ENCODE results near the gene XPOT.

XPOT gene

GRCh38 chr12:64440100-64440499, 35.9 kb downstream of the XPOT start:
- no peak for TF ChIP-seq CTCF (IDR thresholded peaks at IDR 0.05; ENCODE audit: borderline replicate concordance, control extremely low read depth, extremely low read depth, insufficient read depth, missing control alignments)
- in situ Hi-C loops (cut with MboI; ENCODE audit: low sequenced_read_pairs, unreplicated experiment): no loop called here

GRCh38 chr12:64445490-64445889, 41.3 kb downstream of the XPOT start:
- in situ Hi-C loops (cut with MboI; ENCODE audit: low sequenced_read_pairs, unreplicated experiment): no loop called here
- DNase-seq (ENCODE audit: low spot score): no peak
- no peak for TF ChIP-seq CTCF (IDR thresholded peaks at IDR 0.05; ENCODE audit: borderline replicate concordance, control extremely low read depth, extremely low read depth, insufficient read depth, missing control alignments)

More at GRCh38 chr12:64440100-64440499, 35.9 kb downstream of the XPOT start:
- no peak for DNase-seq (ENCODE audit: low spot score)

- DNase-seq (ENCODE audit: low spot score): no peak
- no peak for TF ChIP-seq CTCF (IDR thresholded peaks at IDR 0.05; ENCODE audit: borderline replicate concordance, control extremely low read depth, extremely low read depth, insufficient read depth, missing control alignments)
- in situ Hi-C loops (cut with MboI; ENCODE audit: low sequenced_read_pairs, unreplicated experiment): no loop called here
Measured at GRCh38 chr12:64446295-64446694, 42.1 kb downstream of the XPOT start.

- no peak for DNase-seq (ENCODE audit: low spot score)
- in situ Hi-C loops (cut with MboI; ENCODE audit: low sequenced_read_pairs, unreplicated experiment): no loop called here
- no peak for TF ChIP-seq CTCF (IDR thresholded peaks at IDR 0.05; ENCODE audit: borderline replicate concordance, control extremely low read depth, extremely low read depth, insufficient read depth, missing control alignments)
Measured at GRCh38 chr12:64450057-64450640, 46.0 kb downstream of the XPOT start.

GRCh38 chr12:64450711-64451486, 46.7 kb downstream of the XPOT start:
- no peak for TF ChIP-seq CTCF (IDR thresholded peaks at IDR 0.05; ENCODE audit: borderline replicate concordance, control extremely low read depth, extremely low read depth, insufficient read depth, missing control alignments)
- in situ Hi-C loops (cut with MboI; ENCODE audit: low sequenced_read_pairs, unreplicated experiment): no loop called here
- peak; percentile 34 for DNase-seq (ENCODE audit: low spot score)

- in situ Hi-C loops (cut with MboI; ENCODE audit: low sequenced_read_pairs, unreplicated experiment): no loop called here
- TF ChIP-seq CTCF (IDR thresholded peaks at IDR 0.05; ENCODE audit: borderline replicate concordance, control extremely low read depth, extremely low read depth, insufficient read depth, missing control alignments): no peak
- DNase-seq (ENCODE audit: low spot score): peak; percentile 94
Measured at GRCh38 chr12:64451687-64452558, 47.7 kb downstream of the XPOT start, which contains the start of gene TBK1. Gene TBK1, plus strand, starts transcription at chr12:64452120. Its CDS starts 3,751 bp downstream, at chr12:64455871.

All from GM13976 (cell line).